A549 (cell line): ENCODE measurements around the gene VDR. TPM values are rescaled to one million over a fixed set of nuclear protein-coding genes. Genes with fewer than 3 reads are reported as not detected.

Experiments used
- ATAC-seq, 2 experiments: fragments of 200-7000 bp in 1 of 2; fragments of >200 bp in 1 of 2; cut with Nextera tagmentation in 1 of 2; cut with Tn5 transposase in 1 of 2; 3 replicates each; pipeline versions ENCODE4 v1.8.0 to v1.9.1; 2018 to 2020; ENCODE audit warnings: mild to moderate bottlenecking in 1 of 2, moderate library complexity in 1 of 2
- CTCF ChIA-PET: fragments of 300-600 bp; sonication (Branson Sonifier 250); formaldehyde crosslinking; extraction: SDS; loops from one replicate; lab custom pipeline; 2021; ENCODE audit warnings: antibody characterized with exemption, inconsistent platforms; lab: Yijun Ruan, JAX
- POLR2A ChIA-PET: fragments of 350-600 bp; formaldehyde crosslinking; extraction: SDS; loops from one replicate; lab custom pipeline; 2021; ENCODE audit warnings: antibody characterized with exemption, inconsistent platforms; lab: Yijun Ruan, JAX
- DNase-seq, 2 experiments: peaks; one replicate each; pipeline versions ENCODE4 v3.0.0 to v3.0.0-alpha.2; 2011 to 2016; ENCODE audit warnings: low read depth in 1 of 2, low spot score in 1 of 2
- FAIRE-seq: peaks from 2 replicates; lab custom pipeline; 2011; peaks lifted over from hg19 to GRCh38; lab: Jason Lieb, UNC
- H3K27ac ChIP-seq, 2 experiments: fragments of >200 bp; sonication (Bioruptor Twin); formaldehyde crosslinking; 3 replicates each; pipeline ENCODE4 v1.5.1; 2016 to 2017
- H3K4me1 ChIP-seq: fragments of >200 bp; sonication (Bioruptor Twin); formaldehyde crosslinking; 3 replicates; pipeline ENCODE4 v1.6.1; 2016
- H3K4me2 ChIP-seq: fragments of >200 bp; sonication (Bioruptor Twin); formaldehyde crosslinking; 3 replicates; pipeline ENCODE4 v1.6.1; 2016
- H3K4me3 ChIP-seq: fragments of >200 bp; sonication (Bioruptor Twin); formaldehyde crosslinking; 3 replicates; pipeline ENCODE4 v1.5.1; 2016
- H3K9me3 ChIP-seq: fragments of >200 bp; sonication (Bioruptor Twin); formaldehyde crosslinking; 3 replicates; pipeline ENCODE4 v1.6.1; 2016
- BHLHE40 ChIP-seq: IDR thresholded peaks from 2 replicates; pipeline ENCODE4 v1.6.1; 2012; ENCODE audit warnings: low read depth, low read length, inconsistent platforms
- CHD2 ChIP-seq: fragments of 150-350 bp; IDR thresholded peaks from 2 replicates; pipeline ENCODE4 v1.6.1; 2014; ENCODE audit warnings: low read length; ENCODE audit not compliant: partially characterized antibody
- CHD4 ChIP-seq: fragments of 200-600 bp; sonication (generic); IDR thresholded peaks from 2 replicates; pipeline ENCODE4 v1.6.1; 2016; ENCODE audit warnings: antibody characterized with exemption, mild to moderate bottlenecking, borderline replicate concordance
- E2F6 ChIP-seq: IDR thresholded peaks from 2 replicates; pipeline ENCODE4 v1.6.1; 2012; ENCODE audit warnings: low read depth, borderline replicate concordance
- FOSL2 ChIP-seq, 2 experiments: fragments of 450-650 bp in 1 of 2; fragments of >200 bp in 1 of 2; sonication (Bioruptor Twin) in 1 of 2; formaldehyde crosslinking; IDR thresholded peaks; 2 replicates each; pipeline versions ENCODE4 v1.5.0 to v1.6.1; 2016 to 2020; ENCODE audit warnings: mild to moderate bottlenecking in 1 of 2, moderate library complexity in 1 of 2
- HDAC2 ChIP-seq: fragments of 200-600 bp; sonication (generic); IDR thresholded peaks from 2 replicates; pipeline ENCODE4 v1.6.1; 2016
- HOXB13 ChIP-seq: fragments of 250-450 bp; sonication (Bioruptor Pico); IDR thresholded peaks from 2 replicates; pipeline ENCODE4 v1.5.0; 2020; ENCODE audit warnings: low read depth, mild to moderate bottlenecking, moderate library complexity
- JUNB ChIP-seq: fragments of >200 bp; sonication (Bioruptor Twin); formaldehyde crosslinking; IDR thresholded peaks from 2 replicates; pipeline ENCODE4 v1.6.1; 2016
- KDM5A ChIP-seq: fragments of 200-600 bp; sonication (generic); IDR thresholded peaks from 2 replicates; pipeline ENCODE4 v1.6.1; 2016; ENCODE audit warnings: antibody characterized with exemption, mild to moderate bottlenecking
- MAFK ChIP-seq: fragments of 450-650 bp; IDR thresholded peaks from 2 replicates; pipeline ENCODE4 v1.6.1; 2014; ENCODE audit not compliant: partially characterized antibody
- MAX ChIP-seq: IDR thresholded peaks from 2 replicates; pipeline ENCODE4 v1.6.1; 2012
- NPAS2 ChIP-seq: fragments of 250-450 bp; sonication (Bioruptor Pico); IDR thresholded peaks from 2 replicates; pipeline ENCODE4 v1.8.0; 2022; ENCODE audit warnings: mild to moderate bottlenecking, moderate library complexity, borderline replicate concordance
- PBX3 ChIP-seq: IDR thresholded peaks from 2 replicates; pipeline ENCODE4 v1.6.1; 2012
- PHF8 ChIP-seq: fragments of 200-600 bp; sonication (generic); IDR thresholded peaks from 2 replicates; pipeline ENCODE4 v1.6.1; 2016; ENCODE audit warnings: low read depth, mild to moderate bottlenecking, antibody characterized with exemption, moderate library complexity, borderline replicate concordance
- RAD21 ChIP-seq, 2 experiments: fragments of >200 bp in 1 of 2; sonication (Bioruptor Twin) in 1 of 2; formaldehyde crosslinking in 1 of 2; IDR thresholded peaks in 1 of 2; conservative IDR thresholded peaks in 1 of 2; 2 replicates in 1 of 2; 3 replicates in 1 of 2; pipeline ENCODE4 v1.6.1; 2012 to 2018; ENCODE audit warnings: inconsistent platforms in 1 of 2
- SMC3 ChIP-seq: fragments of >200 bp; sonication (Bioruptor Twin); formaldehyde crosslinking; IDR thresholded peaks from 3 replicates; pipeline ENCODE4 v1.6.1; 2018; ENCODE audit warnings: inconsistent platforms
- ZNF302 ChIP-seq: fragments of 250-450 bp; sonication (Bioruptor Pico); IDR thresholded peaks from 2 replicates; pipeline ENCODE4 v1.9.0; 2021; ENCODE audit warnings: inconsistent platforms, mild to moderate bottlenecking, moderate library complexity
- WGBS: methylation state at CpG from one replicate; pipeline ENCODE4 v1.1.6; 2017; ENCODE audit errors: missing lambda C conversion rate; 5-methylcytosine and 5-hydroxymethylcytosine counted together
- polyA plus RNA-seq, 4 experiments: library from polyadenylated mRNA; depleted of rRNA in 3 of 4; stranded (reverse); fragments of >200 nt; fragmentation: RNase III in 1 of 4; extraction: RNeasy Plus Mini Kit Qiagen cat#74134 plus additional on column Dnase treatment in 1 of 4; gene quantifications; 2 replicates in 3 of 4; 3 replicates in 1 of 4; pipeline ENCODE4 v1.2.3, GENCODE V29; 2011 to 2017
- TF ChIP-seq, protein P1 (sequence below): fragments of >200 bp; sonication (Bioruptor Twin); formaldehyde crosslinking; IDR thresholded peaks from 2 replicates; pipeline ENCODE4 v1.6.1; 2016
- TF ChIP-seq, protein P2 (sequence below): fragments of 200-600 bp; sonication (generic); IDR thresholded peaks from 2 replicates; pipeline ENCODE4 v1.6.1; 2016; ENCODE audit warnings: antibody characterized with exemption, mild to moderate bottlenecking, moderate library complexity
- TF ChIP-seq, protein P3 (sequence below): fragments of 250-450 bp; sonication (Bioruptor Pico); IDR thresholded peaks from 2 replicates; pipeline ENCODE4 v1.5.0; 2020; ENCODE audit warnings: low read depth, mild to moderate bottlenecking, moderate library complexity

Gene VDR
- polyA plus RNA-seq, 2 of the 4 experiments (the other 2 are of a cell fraction) = 1.9 to 2.1 TPM

GRCh38 chr12:47884501-47884900, 20.3 kb downstream of the VDR start:
- no peak for FAIRE-seq
- no peak for TF ChIP-seq ZNF302 (CRISPR knock-in tag)
- TF ChIP-seq MAFK = no peak
- TF ChIP-seq MAX = no peak
- TF ChIP-seq CHD2 = no peak
- CTCF ChIA-PET = interaction anchor here (2.2 kb wide), 1 partner anchor 46 kb away, joined by 9 read pairs; no protein-coding TSS in a partner anchor
- Histone ChIP-seq H3K27ac (no peak overlapping the region), H3K9me3 (no peaks in the 10 kb centered on the region), H3K4me3 (no peak overlapping the region), H3K4me1 (peaks cover 9% of the 10 kb centered on the region; the same call in 1 of the 3 replicates), H3K4me2 (no peak overlapping the region)
- 61% methylated on average over 3 of the region's 3 CpGs for WGBS
- POLR2A ChIA-PET = no interaction called here
- no peak for ATAC-seq
- DNase-seq = no peak

DNA sequence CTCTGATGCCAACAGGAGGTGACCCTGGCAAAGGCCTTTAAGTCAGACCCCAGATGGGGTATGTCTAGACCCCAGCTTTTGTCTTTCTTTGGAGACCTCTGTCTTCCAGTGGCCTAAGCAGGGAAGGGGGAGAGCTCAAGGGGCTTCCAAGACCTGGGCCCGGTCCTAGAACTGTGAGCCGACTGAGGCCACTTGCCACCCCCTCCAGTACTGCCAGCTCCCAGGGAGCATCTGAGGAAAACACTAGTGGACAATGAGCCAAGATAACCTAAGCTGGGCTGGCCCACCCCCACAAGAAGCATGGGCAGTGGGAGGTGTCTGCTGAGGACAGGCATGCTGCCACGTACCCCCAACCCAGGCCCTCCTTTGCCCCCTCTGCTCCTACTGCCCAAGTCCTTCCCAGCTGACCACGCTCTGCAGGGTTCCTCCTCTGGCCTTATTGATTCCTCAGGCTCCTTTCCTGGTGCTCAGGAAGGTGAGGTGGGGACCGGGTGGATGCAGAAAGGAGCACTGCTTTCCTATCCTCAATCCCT, 21.1 kb downstream of the VDR start:
- ChIA-PET POLR2A (no interaction called here), CTCF (interaction anchor here (0.8 to 1.5 kb wide), 4 partner anchors 10 to 105 kb away, joined by 3 to 6 read pairs (median 4); no protein-coding TSS in a partner anchor)
- H3K4me2 ChIP-seq = no peak overlapping the region

GRCh38 chr12:47882781-47883546, 21.8 kb downstream of the VDR start:
- peaks cover 9% of the 10 kb centered on the region; the same call in 1 of the 3 replicates for H3K4me1 ChIP-seq
- FAIRE-seq = no peak
- TF ChIP-seq CHD4 (no peak), RAD21 (conservative IDR thresholded peaks at IDR 0.05 in 1 of 2, IDR thresholded peaks at IDR 0.05 in 1 of 2) (no peak), HDAC2 (no peak), JUNB (no peak), E2F6 (no peak), PHF8 (no peak), KDM5A (no peak), MAFK (no peak), SMC3 (no peak), MAX (no peak)
- TF ChIP-seq, protein P1, sequence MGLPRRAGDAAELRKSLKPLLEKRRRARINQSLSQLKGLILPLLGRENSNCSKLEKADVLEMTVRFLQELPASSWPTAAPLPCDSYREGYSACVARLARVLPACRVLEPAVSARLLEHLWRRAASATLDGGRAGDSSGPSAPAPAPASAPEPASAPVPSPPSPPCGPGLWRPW = no peak

More for the DNA sequence above, 21.1 kb downstream of the VDR start:
- H3K9me3 ChIP-seq = no peaks in the 10 kb centered on the region
- H3K4me1 ChIP-seq = peaks cover 9% of the 10 kb centered on the region; the same call in 1 of the 3 replicates
- WGBS = 73% methylated on average over 5 of the region's 5 CpGs
- no peak overlapping the region for H3K27ac ChIP-seq
- H3K4me3 ChIP-seq = no peak overlapping the region
- no peak for FAIRE-seq
- TF ChIP-seq HOXB13 (CRISPR knock-in tag) (no peak), KDM5A (no peak), FOSL2 (IDR thresholded peaks at IDR 0.05) (no peak), FOSL2 (CRISPR knock-in tag; IDR thresholded peaks at IDR 0.05) (no peak), NPAS2 (no peak), JUNB (no peak), PBX3 (no peak), BHLHE40 (no peak)
- TF ChIP-seq, protein P2, sequence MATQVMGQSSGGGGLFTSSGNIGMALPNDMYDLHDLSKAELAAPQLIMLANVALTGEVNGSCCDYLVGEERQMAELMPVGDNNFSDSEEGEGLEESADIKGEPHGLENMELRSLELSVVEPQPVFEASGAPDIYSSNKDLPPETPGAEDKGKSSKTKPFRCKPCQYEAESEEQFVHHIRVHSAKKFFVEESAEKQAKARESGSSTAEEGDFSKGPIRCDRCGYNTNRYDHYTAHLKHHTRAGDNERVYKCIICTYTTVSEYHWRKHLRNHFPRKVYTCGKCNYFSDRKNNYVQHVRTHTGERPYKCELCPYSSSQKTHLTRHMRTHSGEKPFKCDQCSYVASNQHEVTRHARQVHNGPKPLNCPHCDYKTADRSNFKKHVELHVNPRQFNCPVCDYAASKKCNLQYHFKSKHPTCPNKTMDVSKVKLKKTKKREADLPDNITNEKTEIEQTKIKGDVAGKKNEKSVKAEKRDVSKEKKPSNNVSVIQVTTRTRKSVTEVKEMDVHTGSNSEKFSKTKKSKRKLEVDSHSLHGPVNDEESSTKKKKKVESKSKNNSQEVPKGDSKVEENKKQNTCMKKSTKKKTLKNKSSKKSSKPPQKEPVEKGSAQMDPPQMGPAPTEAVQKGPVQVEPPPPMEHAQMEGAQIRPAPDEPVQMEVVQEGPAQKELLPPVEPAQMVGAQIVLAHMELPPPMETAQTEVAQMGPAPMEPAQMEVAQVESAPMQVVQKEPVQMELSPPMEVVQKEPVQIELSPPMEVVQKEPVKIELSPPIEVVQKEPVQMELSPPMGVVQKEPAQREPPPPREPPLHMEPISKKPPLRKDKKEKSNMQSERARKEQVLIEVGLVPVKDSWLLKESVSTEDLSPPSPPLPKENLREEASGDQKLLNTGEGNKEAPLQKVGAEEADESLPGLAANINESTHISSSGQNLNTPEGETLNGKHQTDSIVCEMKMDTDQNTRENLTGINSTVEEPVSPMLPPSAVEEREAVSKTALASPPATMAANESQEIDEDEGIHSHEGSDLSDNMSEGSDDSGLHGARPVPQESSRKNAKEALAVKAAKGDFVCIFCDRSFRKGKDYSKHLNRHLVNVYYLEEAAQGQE = no peak
- TF ChIP-seq, protein P3, sequence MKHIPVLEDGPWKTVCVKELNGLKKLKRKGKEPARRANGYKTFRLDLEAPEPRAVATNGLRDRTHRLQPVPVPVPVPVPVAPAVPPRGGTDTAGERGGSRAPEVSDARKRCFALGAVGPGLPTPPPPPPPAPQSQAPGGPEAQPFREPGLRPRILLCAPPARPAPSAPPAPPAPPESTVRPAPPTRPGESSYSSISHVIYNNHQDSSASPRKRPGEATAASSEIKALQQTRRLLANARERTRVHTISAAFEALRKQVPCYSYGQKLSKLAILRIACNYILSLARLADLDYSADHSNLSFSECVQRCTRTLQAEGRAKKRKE (CRISPR knock-in tag) = no peak
- TF ChIP-seq, all 56 proteins: peak for 0
- DNase-seq = no peak
- ATAC-seq = no peak

More at GRCh38 chr12:47882781-47883546, 21.8 kb downstream of the VDR start:
- ATAC-seq (no peak; a peak in 1 of 6 replicates), DNase-seq (no peak)
- CTCF ChIA-PET = interaction anchor here (1.0 to 1.5 kb wide), 3 partner anchors 10 to 66 kb away, joined by 4 to 6 read pairs (median 4); no protein-coding TSS in a partner anchor
- Histone ChIP-seq H3K4me3 (no peak overlapping the region), H3K27ac (peak overlapping the region in 1 of 2 experiments; percentile 66; a peak in 4 of 6 replicates), H3K9me3 (no peaks in the 10 kb centered on the region), H3K4me2 (no peak overlapping the region)
- POLR2A ChIA-PET = interaction anchor here (2.1 kb wide), 1 partner anchor 22 kb away, joined by 10 read pairs; the partner anchor contains the start of gene VDR
- WGBS = 76% methylated on average over 16 of the region's 16 CpGs
